BLaER1 (cell line): Measurements from ENCODE around the gene ARHGAP12.

Experiments used
- H3K27ac ChIP-seq: shearing (Covaris generic); formaldehyde crosslinking; 2 replicates; pipeline ENCODE4 v1.8.1; 2022
- H3K27me3 ChIP-seq: shearing (Covaris generic); formaldehyde crosslinking; 2 replicates; pipeline ENCODE4 v1.8.1; 2022
- H3K36me3 ChIP-seq: shearing (Covaris generic); formaldehyde crosslinking; 2 replicates; pipeline ENCODE4 v1.8.1; 2022
- H3K4me1 ChIP-seq: shearing (Covaris generic); formaldehyde crosslinking; 2 replicates; pipeline ENCODE4 v1.8.1; 2022
- H3K4me2 ChIP-seq: shearing (Covaris generic); formaldehyde crosslinking; 2 replicates; pipeline ENCODE4 v1.8.1; 2022
- H3K4me3 ChIP-seq: shearing (Covaris generic); formaldehyde crosslinking; 2 replicates; pipeline ENCODE4 v1.8.1; 2022
- H3K9ac ChIP-seq: shearing (Covaris generic); formaldehyde crosslinking; 2 replicates; pipeline ENCODE4 v1.8.1; 2022
- H3K9me3 ChIP-seq: shearing (Covaris generic); formaldehyde crosslinking; 2 replicates; pipeline ENCODE4 v1.8.1; 2022
- H4K20me1 ChIP-seq: shearing (Covaris generic); formaldehyde crosslinking; 2 replicates; pipeline ENCODE4 v1.8.1; 2022
- Cebpa-rat ChIP-seq: shearing (Covaris generic); IDR thresholded peaks from 2 replicates; pipeline ENCODE4 v1.8.1; 2022

Gene ARHGAP12

DNA sequence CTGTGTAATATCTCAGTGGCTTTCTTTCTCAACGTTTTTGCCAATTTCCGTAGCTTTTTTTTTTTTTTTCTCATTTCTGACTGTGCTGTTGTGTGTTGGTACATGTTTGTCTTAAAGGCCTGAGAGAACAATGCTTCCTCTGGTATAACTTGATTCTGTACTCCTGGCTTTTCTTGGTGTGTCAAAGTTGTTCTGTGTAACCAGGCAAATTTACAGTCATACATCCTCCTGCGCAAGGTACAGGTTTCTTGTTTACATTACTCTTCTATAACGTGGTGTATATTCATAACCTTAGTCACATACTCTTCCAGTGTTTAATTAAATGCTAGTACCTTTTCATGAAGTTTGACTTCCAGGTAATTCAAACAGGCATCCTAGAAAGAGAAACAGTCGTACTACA lies 8.3 kb upstream of the ARHGAP12 start:
- Histone ChIP-seq H3K9me3 (no peaks in the 10 kb centered on the region), H3K36me3 (no peaks in the 10 kb centered on the region), H3K27ac (no peak overlapping the region), H3K9ac (no peak overlapping the region), H4K20me1 (no peaks in the 10 kb centered on the region), H3K4me3 (no peak overlapping the region), H3K4me1 (no peaks in the 10 kb centered on the region), H3K4me2 (no peak overlapping the region), H3K27me3 (no peaks in the 10 kb centered on the region)
- no peak for TF ChIP-seq Cebpa-rat

DNA sequence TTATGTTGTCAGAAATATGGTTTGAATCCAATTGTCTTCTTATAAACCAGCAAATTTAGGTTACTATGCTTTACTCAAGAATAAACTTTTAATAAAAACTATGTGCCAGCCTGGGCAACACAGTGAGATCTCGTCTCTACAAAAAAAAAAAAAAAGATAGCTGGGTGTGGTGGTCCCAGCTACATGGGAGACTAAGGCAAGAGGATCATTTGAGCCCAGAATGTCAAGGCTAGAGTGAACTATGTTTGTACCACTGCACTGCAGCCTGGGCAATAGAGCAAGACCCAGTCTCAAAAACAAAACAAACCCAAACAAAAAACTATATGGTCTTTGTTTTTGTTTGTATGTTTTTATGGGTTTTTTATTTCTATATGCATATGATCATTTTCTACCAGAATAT lies 7.5 kb upstream of the ARHGAP12 start:
- Histone ChIP-seq H3K4me3 (no peak overlapping the region), H3K27ac (no peak overlapping the region), H3K4me1 (peaks cover 5% of the 10 kb centered on the region), H3K9ac (no peak overlapping the region), H3K9me3 (no peaks in the 10 kb centered on the region), H4K20me1 (no peaks in the 10 kb centered on the region), H3K27me3 (no peaks in the 10 kb centered on the region), H3K36me3 (no peaks in the 10 kb centered on the region), H3K4me2 (no peak overlapping the region)
- no peak for TF ChIP-seq Cebpa-rat

- no peak overlapping the region for H3K4me2 ChIP-seq
- no peak for TF ChIP-seq Cebpa-rat
- H3K4me3 ChIP-seq = no peak overlapping the region
- no peaks in the 10 kb centered on the region for H3K36me3 ChIP-seq
- no peak overlapping the region for H3K9ac ChIP-seq
- no peaks in the 10 kb centered on the region for H4K20me1 ChIP-seq
- H3K9me3 ChIP-seq = no peaks in the 10 kb centered on the region
- peaks cover 9% of the 10 kb centered on the region for H3K4me1 ChIP-seq
- H3K27me3 ChIP-seq = no peaks in the 10 kb centered on the region
- H3K27ac ChIP-seq = no peak overlapping the region
Observed at GRCh38 chr10:31935678-31936077, 7.0 kb upstream of the ARHGAP12 start.

DNA sequence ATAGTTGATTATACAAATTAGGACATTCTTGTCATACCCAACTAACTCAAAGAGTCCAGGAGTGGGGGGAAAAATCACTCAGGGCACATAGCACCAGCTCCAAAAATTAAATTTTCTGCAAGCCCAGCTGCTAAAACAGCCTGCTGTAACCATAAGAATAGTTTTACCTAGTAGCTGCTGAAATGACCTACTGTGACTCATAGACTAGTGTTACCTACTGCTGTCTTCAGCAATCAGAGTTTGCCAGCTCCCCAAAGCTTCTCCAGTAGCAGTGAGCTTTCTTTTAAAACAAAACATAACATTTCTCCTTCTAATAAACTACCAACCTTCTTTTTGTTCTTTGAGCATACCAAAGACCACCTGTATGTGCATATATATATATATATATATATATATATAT lies 4.2 kb upstream of the ARHGAP12 start:
- Histone ChIP-seq H3K36me3 (no peaks in the 10 kb centered on the region), H4K20me1 (peaks cover 2% of the 10 kb centered on the region), H3K4me1 (peaks cover 14% of the 10 kb centered on the region), H3K9me3 (no peaks in the 10 kb centered on the region), H3K27ac (no peak overlapping the region), H3K4me2 (no peak overlapping the region), H3K27me3 (no peaks in the 10 kb centered on the region), H3K4me3 (no peak overlapping the region), H3K9ac (no peak overlapping the region)
- no peak for TF ChIP-seq Cebpa-rat

DNA sequence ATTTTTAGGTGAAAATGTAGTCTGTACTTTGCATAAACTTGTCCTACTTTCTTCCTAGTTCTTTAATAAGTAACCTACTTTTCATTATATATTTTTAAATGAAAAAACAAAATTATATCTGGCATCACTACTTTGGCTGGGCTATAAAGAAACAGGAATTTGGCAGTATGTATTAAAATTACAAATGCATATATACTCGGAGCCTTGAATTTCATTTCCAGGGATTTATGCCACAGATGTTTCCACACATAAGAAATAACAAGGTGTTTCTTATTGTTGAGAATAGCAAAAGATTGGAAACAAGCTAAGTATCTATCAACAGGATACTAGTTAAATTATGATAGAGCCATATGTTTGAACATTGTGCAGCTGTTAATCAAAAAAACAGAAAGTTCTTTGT lies 2.2 kb upstream of the ARHGAP12 start:
- Histone ChIP-seq H3K27ac (peak overlapping the region; percentile 84), H3K4me3 (peak overlapping the region; percentile 99)

DNA sequence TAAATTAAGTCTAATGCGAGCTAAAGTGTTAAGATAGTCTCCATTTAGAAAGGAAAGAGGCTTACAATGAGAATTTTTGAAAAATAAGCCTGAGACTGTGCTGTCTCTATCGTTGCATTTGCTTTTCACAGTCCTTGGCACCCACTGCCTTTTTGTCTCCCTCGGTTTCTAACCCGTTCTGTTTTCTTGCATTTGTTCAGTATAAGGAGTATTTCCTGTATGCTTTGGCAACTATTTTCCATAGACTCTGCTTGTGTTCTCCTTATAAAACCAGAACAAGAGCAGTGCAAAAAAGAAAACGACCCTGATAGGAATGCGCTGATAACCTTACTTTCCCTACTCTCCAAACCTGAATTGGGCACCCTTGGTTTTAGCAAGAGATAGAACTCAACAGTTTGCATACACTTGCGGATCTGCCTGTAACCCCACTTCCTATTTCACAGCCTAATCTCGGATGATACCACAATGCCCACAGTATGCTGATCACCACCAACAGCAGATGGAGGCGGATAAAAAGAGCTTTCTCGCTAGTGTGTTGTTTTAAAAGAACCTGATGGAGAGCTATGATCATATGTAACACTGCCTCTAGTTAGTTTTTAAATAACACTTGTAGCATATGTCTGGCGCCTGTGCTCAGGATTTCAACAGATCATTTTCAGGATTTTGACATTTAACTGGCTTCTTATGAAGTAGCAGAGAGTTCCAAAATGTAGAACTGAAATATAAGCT lies 1.6 kb upstream of the ARHGAP12 start:
- TF ChIP-seq Cebpa-rat = no peak
- no peaks in the 10 kb centered on the region for H3K36me3 ChIP-seq
- H3K9ac ChIP-seq = peak overlapping the region; percentile 90

More for the DNA sequence above, 2.2 kb upstream of the ARHGAP12 start:
- Histone ChIP-seq H3K27me3 (no peaks in the 10 kb centered on the region), H3K36me3 (no peaks in the 10 kb centered on the region), H4K20me1 (peaks cover 22% of the 10 kb centered on the region), H3K9me3 (no peaks in the 10 kb centered on the region), H3K4me1 (peaks cover 31% of the 10 kb centered on the region), H3K4me2 (peak overlapping the region; percentile 85), H3K9ac (peak overlapping the region; percentile 90; the same call in 1 of the 2 replicates)
- no peak for TF ChIP-seq Cebpa-rat

GRCh38 chr10:31929261-31930022 lies 811 bp upstream of the ARHGAP12 start:
- Histone ChIP-seq H3K9me3 (no peaks in the 10 kb centered on the region), H3K36me3 (no peaks in the 10 kb centered on the region), H3K4me2 (peak overlapping the region; percentile 85), H3K4me1 (peaks cover 42% of the 10 kb centered on the region), H4K20me1 (peaks cover 36% of the 10 kb centered on the region), H3K9ac (peak overlapping the region; percentile 90), H3K27me3 (no peaks in the 10 kb centered on the region), H3K27ac (peak overlapping the region; percentile 84), H3K4me3 (peak overlapping the region; percentile 99)
- TF ChIP-seq Cebpa-rat = no peak

More for the DNA sequence above, 1.6 kb upstream of the ARHGAP12 start:
- Histone ChIP-seq H3K27me3 (no peaks in the 10 kb centered on the region), H3K4me2 (peak overlapping the region; percentile 85), H3K4me1 (peaks cover 36% of the 10 kb centered on the region), H3K4me3 (peak overlapping the region; percentile 99), H3K27ac (peak overlapping the region; percentile 84), H3K9me3 (no peaks in the 10 kb centered on the region), H4K20me1 (peaks cover 29% of the 10 kb centered on the region)

GRCh38 chr10:31927884-31928548 lies 615 bp downstream of the ARHGAP12 start:
- Histone ChIP-seq H3K27me3 (no peaks in the 10 kb centered on the region), H3K4me3 (peak overlapping the region; percentile 99), H3K4me1 (peaks cover 48% of the 10 kb centered on the region), H3K9me3 (peaks cover 6% of the 10 kb centered on the region; the same call in 1 of the 2 replicates), H3K9ac (peak overlapping the region; percentile 90), H4K20me1 (peaks cover 50% of the 10 kb centered on the region), H3K4me2 (peak overlapping the region; percentile 81), H3K36me3 (peaks cover 3% of the 10 kb centered on the region; the same call in 1 of the 2 replicates), H3K27ac (peak overlapping the region; percentile 84)
- no peak for TF ChIP-seq Cebpa-rat

GRCh38 chr10:31927565-31927883 lies 1.1 kb downstream of the ARHGAP12 start:
- peak overlapping the region; percentile 90 for H3K9ac ChIP-seq
- peaks cover 3% of the 10 kb centered on the region; the same call in 1 of the 2 replicates for H3K36me3 ChIP-seq
- no peak for TF ChIP-seq Cebpa-rat
- no peak overlapping the region for H3K27ac ChIP-seq
- peaks cover 55% of the 10 kb centered on the region for H4K20me1 ChIP-seq
- peak overlapping the region; percentile 81 for H3K4me2 ChIP-seq
- H3K9me3 ChIP-seq = peaks cover 7% of the 10 kb centered on the region; the same call in 1 of the 2 replicates
- H3K27me3 ChIP-seq = no peaks in the 10 kb centered on the region
- peak overlapping the region; percentile 99 for H3K4me3 ChIP-seq
- peaks cover 48% of the 10 kb centered on the region for H3K4me1 ChIP-seq
